IMR-90 (cell line): ENCODE measurements around the gene C10orf67. TPM values are rescaled to one million over a fixed set of nuclear protein-coding genes. Genes with fewer than 3 reads are reported as not detected.

Experiments
- ATAC-seq: fragments of 200-7000 bp; cut with Tn5 transposase; 2 replicates; pipeline ENCODE4 v1.9.1; 2020; ENCODE audit warnings: low read depth, mild to moderate bottlenecking, moderate library complexity
- BruUV-seq: library from RNA; stranded (reverse); fragments of 400-500 nt; replicated peaks from 2 replicates; lab custom pipeline; 2021; lab: Mats Ljungman, UMichigan
- CTCF ChIA-PET: fragments of 300-600 bp; formaldehyde crosslinking; extraction: SDS; loops from one replicate; lab custom pipeline; 2021; ENCODE audit warnings: antibody characterized with exemption; lab: Yijun Ruan, JAX
- POLR2A ChIA-PET: fragments of 300-600 bp; sonication (Branson Sonifier 250); formaldehyde crosslinking; loops from one replicate; lab custom pipeline; 2022; ENCODE audit warnings: antibody characterized with exemption; ENCODE audit not compliant: unreplicated experiment; lab: Charles Lee
- DNase-seq: peaks from one replicate; pipeline ENCODE4 v3.0.0; 2013
- H2AFZ ChIP-seq: replicated peaks from 2 replicates; pipeline ENCODE3; 2013; ENCODE audit warnings: low read length, mild to moderate bottlenecking; ENCODE audit not compliant: poor library complexity
- H2AK5ac ChIP-seq: 2 replicates; pipeline ENCODE4 v1.6.1; 2013; ENCODE audit warnings: low read depth, low read length, inconsistent platforms
- H2AK9ac ChIP-seq: replicated peaks from 2 replicates; pipeline ENCODE3; 2013; ENCODE audit warnings: mild to moderate bottlenecking, low read depth, low read length, moderate library complexity; ENCODE audit not compliant: poor library complexity
- H2BK120ac ChIP-seq: 2 replicates; pipeline ENCODE4 v1.6.1; 2013; ENCODE audit warnings: low read depth, low read length, inconsistent platforms
- H2BK15ac ChIP-seq: 3 replicates; pipeline ENCODE4 v1.6.1; 2013; ENCODE audit warnings: low read depth, low read length, inconsistent platforms
- H2BK20ac ChIP-seq: 2 replicates; pipeline ENCODE4 v1.6.1; 2013; ENCODE audit warnings: low read depth, mild to moderate bottlenecking, inconsistent platforms, low read length, moderate library complexity
- H2BK5ac ChIP-seq: 2 replicates; pipeline ENCODE4 v1.6.1; 2013; ENCODE audit warnings: mild to moderate bottlenecking, low read depth, low read length, inconsistent platforms; ENCODE audit not compliant: poor library complexity, severe bottlenecking
- H3K14ac ChIP-seq: replicated peaks from 2 replicates; pipeline ENCODE4 v1.6.1; 2013; ENCODE audit warnings: low read depth, low read length, inconsistent platforms
- H3K18ac ChIP-seq: 2 replicates; pipeline ENCODE4 v1.6.1; 2013; ENCODE audit warnings: low read depth, low read length, control low read depth
- H3K23ac ChIP-seq: 2 replicates; pipeline ENCODE4 v1.6.1; 2013; ENCODE audit warnings: low read depth, low read length, inconsistent platforms
- H3K27ac ChIP-seq: 2 replicates; pipeline ENCODE4 v1.5.1; 2013; ENCODE audit warnings: mild to moderate bottlenecking, control low read depth, low read length; ENCODE audit not compliant: insufficient read depth
- H3K27me3 ChIP-seq: 2 replicates; pipeline ENCODE4 v1.6.1; 2013; ENCODE audit warnings: low read length; ENCODE audit not compliant: control insufficient read depth, insufficient read depth
- H3K36me3 ChIP-seq: 2 replicates; pipeline ENCODE4 v1.6.1; 2013; ENCODE audit warnings: low read length, mixed read lengths; ENCODE audit not compliant: control insufficient read depth, insufficient read depth
- H3K4ac ChIP-seq: 2 replicates; pipeline ENCODE4 v1.6.1; 2013; ENCODE audit warnings: low read depth, low read length, inconsistent platforms
- H3K4me1 ChIP-seq: 2 replicates; pipeline ENCODE4 v1.6.1; 2013; ENCODE audit warnings: low read length, mixed read lengths; ENCODE audit not compliant: control insufficient read depth, insufficient read depth
- H3K4me2 ChIP-seq: 2 replicates; pipeline ENCODE4 v1.6.1; 2013; ENCODE audit warnings: low read depth, mild to moderate bottlenecking, control low read depth, low read length, moderate library complexity
- H3K4me3 ChIP-seq: 2 replicates; pipeline ENCODE4 v1.5.1; 2013; ENCODE audit warnings: low read depth, mild to moderate bottlenecking, control low read depth, low read length, moderate library complexity; ENCODE audit not compliant: insufficient read depth
- H3K56ac ChIP-seq: 2 replicates; pipeline ENCODE4 v1.6.1; 2013; ENCODE audit warnings: low read length, inconsistent platforms; ENCODE audit not compliant: insufficient read depth; ENCODE audit errors: extremely low read depth
- H3K79me1 ChIP-seq, 2 experiments: 2 replicates each; pipeline ENCODE4 v1.6.1; 2013; ENCODE audit warnings: low read length in 2 of 2, inconsistent platforms in 1 of 2, low read depth in 1 of 2
- H3K9ac ChIP-seq: 2 replicates; pipeline ENCODE4 v1.6.1; 2013; ENCODE audit warnings: low read depth, low read length, control low read depth
- H3K9me1 ChIP-seq: 2 replicates; pipeline ENCODE4 v1.6.1; 2013; ENCODE audit warnings: low read length, inconsistent platforms; ENCODE audit not compliant: insufficient read depth
- H3K9me3 ChIP-seq: 2 replicates; pipeline ENCODE4 v1.6.1; 2013; ENCODE audit warnings: low read length; ENCODE audit not compliant: control insufficient read depth, insufficient read depth
- H4K20me1 ChIP-seq: 2 replicates; pipeline ENCODE4 v1.6.1; 2013; ENCODE audit warnings: low read length, inconsistent platforms; ENCODE audit not compliant: insufficient read depth
- H4K5ac ChIP-seq: 2 replicates; pipeline ENCODE4 v1.6.1; 2013; ENCODE audit warnings: mild to moderate bottlenecking, low read depth, low read length, control low read depth
- H4K8ac ChIP-seq, 2 experiments: 2 replicates each; pipeline ENCODE4 v1.6.1; 2013; ENCODE audit warnings: low read depth in 2 of 2, low read length in 2 of 2, control low read depth in 1 of 2, inconsistent platforms in 1 of 2
- H4K91ac ChIP-seq: 2 replicates; pipeline ENCODE4 v1.6.1; 2013; ENCODE audit warnings: low read depth, low read length, inconsistent platforms; ENCODE audit not compliant: insufficient read depth
- BHLHE40 ChIP-seq: fragments of 150-350 bp; IDR thresholded peaks from 2 replicates; pipeline ENCODE4 v1.6.1; 2016; ENCODE audit warnings: mild to moderate bottlenecking, low read depth, low read length
- CHD1 ChIP-seq: IDR thresholded peaks from 2 replicates; pipeline ENCODE4 v1.6.1; 2012; ENCODE audit warnings: low read depth, low read length, improper control_type of control experiment
- FOS ChIP-seq: fragments of 150-350 bp; IDR thresholded peaks from 2 replicates; pipeline ENCODE4 v1.6.1; 2016; ENCODE audit warnings: low read depth, low read length
- POLR2A ChIP-seq: IDR thresholded peaks from 2 replicates; pipeline ENCODE4 v1.6.1; 2012; ENCODE audit warnings: mild to moderate bottlenecking, low read depth, low read length
- RAD21 ChIP-seq: IDR thresholded peaks from 2 replicates; pipeline ENCODE4 v1.6.1; 2012; ENCODE audit warnings: low read length, improper control_type of control experiment
- RFX5 ChIP-seq: IDR thresholded peaks from 2 replicates; pipeline ENCODE4 v1.8.0; 2012; ENCODE audit warnings: low read depth, mild to moderate bottlenecking, low read length, moderate library complexity
- SMC3 ChIP-seq: fragments of 150-350 bp; IDR thresholded peaks from 2 replicates; pipeline ENCODE4 v1.6.1; 2016; ENCODE audit warnings: low read depth, mild to moderate bottlenecking, antibody characterized with exemption, low read length, moderate library complexity
- WGBS, 2 experiments: methylation state at CpG; one replicate each; pipeline versions ENCODE4 v1.1.5 to v1.1.7; 2013; ENCODE audit warnings: missing lambda C conversion rate in 2 of 2; ENCODE audit not compliant: insufficient read length in 1 of 2; ENCODE audit errors: extremely low coverage in 2 of 2; 5-methylcytosine and 5-hydroxymethylcytosine counted together
- dilution Hi-C: fragments of 300-500 bp; cut with HindIII; formaldehyde crosslinking; loops from one replicate; pipeline ENCODE4 v1.14.3; 2018; ENCODE audit warnings: low sequenced_read_pairs; ENCODE audit not compliant: unreplicated experiment
- in situ Hi-C: fragments of 300-500 bp; cut with MboI; formaldehyde crosslinking; loops from 3 replicates; pipeline ENCODE4 v1.14.3; 2019; ENCODE audit warnings: low sequenced_read_pairs, inconsistent platforms, mixed read lengths
- intact Hi-C: fragments of 100-400 bp; cut with micrococcal nuclease; formaldehyde crosslinking; loops from 2 replicates; pipeline ENCODE4 v1.10.0; 2022
- polyA plus RNA-seq, 3 experiments: library from polyadenylated mRNA; depleted of rRNA; stranded (reverse); fragments of >200 nt; gene quantifications; 2 replicates each; pipeline ENCODE4 v1.2.3, GENCODE V29; 2012; ENCODE audit warnings: low replicate concordance in 1 of 3
- total RNA-seq: library from RNA; depleted of rRNA; stranded (reverse); fragments of >200 nt; gene quantifications from 2 replicates; pipeline ENCODE4 v1.2.3, GENCODE V29; 2012
- TF ChIP-seq, protein P1 (sequence below): conservative IDR thresholded peaks from 2 replicates; pipeline ENCODE4 v1.5.1; 2012; ENCODE audit warnings: mild to moderate bottlenecking, low read depth, low read length, improper control_type of control experiment

The C10orf67 gene
- total and polyA plus RNA-seq, 2 of the 4 experiments (the other 2 are of a cell fraction), result 0.15 to 0.18 TPM

DNA sequence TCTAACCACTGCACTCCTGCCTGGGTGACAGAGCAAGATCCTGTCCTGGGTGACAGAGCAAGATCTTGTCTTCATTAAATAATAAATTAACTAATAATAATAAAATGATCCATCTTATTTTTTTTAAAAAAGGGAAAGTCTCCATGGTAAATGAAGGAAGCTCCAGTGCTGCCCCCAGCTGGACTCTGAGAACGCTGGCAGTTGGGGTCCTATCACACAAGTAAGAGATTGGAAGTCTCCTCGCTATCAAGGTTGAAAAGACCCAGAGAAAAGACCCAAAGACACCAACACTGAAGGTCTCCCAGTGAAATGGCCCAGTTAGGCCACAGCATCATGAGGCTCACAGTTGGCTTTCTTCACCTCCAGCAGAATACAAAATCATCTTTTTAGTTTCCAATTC is 13.8 kb upstream of the C10orf67 start:
- Histone ChIP-seq H3K27ac (no peak overlapping the region), H2AK9ac (no peak overlapping the region), H3K9me1 (no peaks in the 10 kb centered on the region), H2BK120ac (no peak overlapping the region), H3K18ac (no peak overlapping the region), H4K20me1 (no peaks in the 10 kb centered on the region), H3K4me1 (no peaks in the 10 kb centered on the region), H3K9me3 (no peaks in the 10 kb centered on the region), H3K56ac (no peak overlapping the region), H3K79me1 (no peaks in the 10 kb centered on the region), H3K14ac (no peak overlapping the region), H2BK15ac (no peak overlapping the region), H2AK5ac (no peak overlapping the region), H2AFZ (peak overlapping the region; percentile 18), H2BK5ac (no peak overlapping the region), H3K36me3 (no peaks in the 10 kb centered on the region), H4K5ac (no peak overlapping the region), H3K27me3 (peaks cover 3% of the 10 kb centered on the region; the same call in 1 of the 2 replicates), H4K8ac (no peak overlapping the region), H3K23ac (no peak overlapping the region), H3K4me3 (no peak overlapping the region), H3K9ac (no peak overlapping the region), H4K91ac (no peak overlapping the region), H3K4ac (no peak overlapping the region), H2BK20ac (no peak overlapping the region), H3K4me2 (no peak overlapping the region)
- DNase-seq, result peak; percentile 24
- WGBS, 2 experiments, result no CpG with 5 or more reads among the region's 2 CpGs
- ChIA-PET POLR2A (no interaction called here), CTCF (interaction anchor here (2.1 kb wide), 1 partner anchor 17 kb away, joined by 5 read pairs; no protein-coding TSS in a partner anchor)
- TF ChIP-seq CHD1, result no peak
- no peak for TF ChIP-seq FOS
- peak; percentile 36 for TF ChIP-seq SMC3
- no peak for TF ChIP-seq POLR2A
- no peak for TF ChIP-seq BHLHE40
- TF ChIP-seq, protein P1, sequence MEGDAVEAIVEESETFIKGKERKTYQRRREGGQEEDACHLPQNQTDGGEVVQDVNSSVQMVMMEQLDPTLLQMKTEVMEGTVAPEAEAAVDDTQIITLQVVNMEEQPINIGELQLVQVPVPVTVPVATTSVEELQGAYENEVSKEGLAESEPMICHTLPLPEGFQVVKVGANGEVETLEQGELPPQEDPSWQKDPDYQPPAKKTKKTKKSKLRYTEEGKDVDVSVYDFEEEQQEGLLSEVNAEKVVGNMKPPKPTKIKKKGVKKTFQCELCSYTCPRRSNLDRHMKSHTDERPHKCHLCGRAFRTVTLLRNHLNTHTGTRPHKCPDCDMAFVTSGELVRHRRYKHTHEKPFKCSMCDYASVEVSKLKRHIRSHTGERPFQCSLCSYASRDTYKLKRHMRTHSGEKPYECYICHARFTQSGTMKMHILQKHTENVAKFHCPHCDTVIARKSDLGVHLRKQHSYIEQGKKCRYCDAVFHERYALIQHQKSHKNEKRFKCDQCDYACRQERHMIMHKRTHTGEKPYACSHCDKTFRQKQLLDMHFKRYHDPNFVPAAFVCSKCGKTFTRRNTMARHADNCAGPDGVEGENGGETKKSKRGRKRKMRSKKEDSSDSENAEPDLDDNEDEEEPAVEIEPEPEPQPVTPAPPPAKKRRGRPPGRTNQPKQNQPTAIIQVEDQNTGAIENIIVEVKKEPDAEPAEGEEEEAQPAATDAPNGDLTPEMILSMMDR, result peak; percentile 43
- peak; percentile 36; the same call in 1 of the 2 replicates for TF ChIP-seq RAD21
- no peak for TF ChIP-seq RFX5
- dilution Hi-C loops (no loop called here), in situ Hi-C loops (no loop called here), intact Hi-C loops (no loop called here)
- no TSS peak for BruUV-seq
- ATAC-seq, result no peak; the same call in 1 of the 2 replicates
